Stimulated activated CD8-positive, alpha-beta memory T cell treated with anti-CD3 and anti-CD28 coated beads, Interleukin-2, amount 100 ng/mL, for 1 hour (primary cell): ENCODE measurements around the gene KLK12.

Source experiments
- DNase-seq, 2 donors: peaks; one replicate each; pipeline ENCODE4 v3.0.0-alpha.2; 2020; ENCODE audit warnings: low read depth in 2 of 2

The KLK12 gene

DNA sequence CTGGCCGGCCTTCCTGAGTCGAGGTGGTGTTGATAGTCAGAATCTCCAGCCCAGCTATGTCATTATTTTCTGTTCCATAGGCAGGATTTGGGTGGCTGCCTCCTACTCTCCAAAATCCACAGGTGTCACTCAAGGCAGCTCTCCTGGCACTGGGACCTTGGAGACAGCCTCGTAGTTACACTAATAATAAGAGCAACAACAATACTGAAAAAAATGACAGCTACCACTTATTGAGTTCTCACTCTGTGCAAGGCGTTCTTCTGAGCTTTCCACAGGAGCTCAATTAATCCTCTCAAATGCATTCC, 12.2 kb upstream of the KLK12 start:
- DNase-seq, result no peak

DNA sequence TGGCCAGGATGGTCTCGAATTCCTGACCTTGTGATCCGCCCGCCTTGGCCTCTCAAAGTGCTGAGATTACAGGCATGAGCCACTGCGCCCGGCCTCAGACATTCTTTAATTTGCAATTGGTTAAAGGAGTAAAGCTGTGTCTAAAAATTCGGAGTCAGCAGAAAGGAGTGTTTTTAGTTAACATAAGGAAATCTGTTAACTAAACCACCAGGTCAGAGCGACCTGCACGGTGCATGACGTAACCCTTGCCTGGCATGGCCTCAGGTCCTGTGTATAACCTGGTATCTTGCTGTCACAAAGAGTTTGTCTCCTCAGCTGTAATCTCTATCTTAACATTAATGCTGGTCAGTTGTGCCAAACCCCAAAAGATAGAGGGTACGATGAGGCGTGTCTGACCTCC, 9.5 kb upstream of the KLK12 start:
- DNase-seq, result no peak

GRCh38 chr19:51043497-51043896, 8.7 kb upstream of the KLK12 start:
- DNase-seq, result no peak

DNA sequence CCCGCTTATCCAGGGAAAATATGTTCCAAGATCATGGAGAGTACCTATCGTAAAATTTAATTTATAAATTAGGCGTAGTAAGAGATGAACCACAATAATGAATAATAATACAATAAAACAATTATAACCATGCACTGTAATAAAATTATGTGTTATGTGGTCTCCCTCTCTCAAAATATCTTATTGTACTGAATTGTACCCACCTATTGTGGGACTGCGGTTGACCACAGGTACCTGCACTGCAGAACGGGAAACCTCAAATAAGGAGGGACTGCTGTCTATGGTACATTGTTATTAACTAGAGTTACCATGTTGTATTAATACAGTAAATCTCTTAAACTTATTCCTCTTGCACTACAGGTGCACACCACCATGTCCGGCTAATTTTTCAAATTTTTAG, 5.3 kb upstream of the KLK12 start:
- no peak for DNase-seq

GRCh38 chr19:51036519-51036918, 1.7 kb upstream of the KLK12 start:
- DNase-seq, result no peak

- no peak for DNase-seq
Observed at GRCh38 chr19:51031880-51032225, 2.9 kb downstream of the KLK12 start.

DNA sequence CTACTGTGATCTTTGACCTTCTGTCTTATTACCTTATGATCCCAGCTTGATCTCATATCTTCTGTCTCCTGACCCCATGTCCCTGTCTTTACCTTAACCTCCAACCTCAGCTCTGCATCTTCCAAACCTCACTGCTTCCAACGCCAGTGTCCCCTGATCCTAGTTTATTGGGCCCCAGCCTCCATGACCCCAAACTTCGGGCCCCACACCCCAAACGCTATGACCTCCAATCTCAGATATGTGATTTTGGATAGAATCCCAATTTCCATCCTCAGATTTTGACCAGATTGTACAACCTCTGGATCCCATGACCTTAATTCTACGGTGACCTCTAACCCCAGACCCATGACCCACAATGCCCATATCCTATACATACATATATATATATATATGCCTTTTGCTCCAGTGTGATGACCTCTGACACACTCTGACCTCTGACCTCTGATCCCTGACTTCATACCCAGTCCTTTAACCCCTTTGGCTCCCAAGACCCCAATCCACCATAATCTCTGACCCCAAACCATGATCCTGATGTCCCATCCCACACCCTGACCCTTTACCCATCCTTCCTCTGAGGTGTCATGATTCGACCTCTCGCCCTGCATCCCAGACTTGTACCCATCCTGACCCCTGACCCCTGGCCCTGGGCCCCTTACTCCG, 3.5 kb downstream of the KLK12 start:
- no peak for DNase-seq

- no peak for DNase-seq
Observed at GRCh38 chr19:51030631-51031030, 4.2 kb downstream of the KLK12 start.

DNA sequence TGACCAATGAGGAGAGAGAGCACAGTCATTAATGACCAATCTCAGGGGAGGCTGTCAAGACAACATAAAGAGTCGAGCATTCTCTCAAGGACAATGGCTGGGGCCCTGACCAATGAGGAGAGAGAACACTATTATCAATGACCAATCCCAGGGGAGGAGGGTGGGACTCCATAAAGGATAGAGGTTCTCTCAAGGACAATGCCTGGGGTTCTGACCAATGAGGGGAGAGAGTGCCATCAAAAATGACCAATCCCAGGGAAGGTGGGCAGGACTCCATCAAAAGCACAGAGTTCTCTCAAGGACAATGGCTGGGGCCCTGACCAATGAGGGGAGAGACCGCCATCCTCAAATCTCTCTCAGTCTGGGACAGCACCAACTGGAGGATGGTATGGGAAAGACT, 5.1 kb downstream of the KLK12 start:
- no peak for DNase-seq

DNA sequence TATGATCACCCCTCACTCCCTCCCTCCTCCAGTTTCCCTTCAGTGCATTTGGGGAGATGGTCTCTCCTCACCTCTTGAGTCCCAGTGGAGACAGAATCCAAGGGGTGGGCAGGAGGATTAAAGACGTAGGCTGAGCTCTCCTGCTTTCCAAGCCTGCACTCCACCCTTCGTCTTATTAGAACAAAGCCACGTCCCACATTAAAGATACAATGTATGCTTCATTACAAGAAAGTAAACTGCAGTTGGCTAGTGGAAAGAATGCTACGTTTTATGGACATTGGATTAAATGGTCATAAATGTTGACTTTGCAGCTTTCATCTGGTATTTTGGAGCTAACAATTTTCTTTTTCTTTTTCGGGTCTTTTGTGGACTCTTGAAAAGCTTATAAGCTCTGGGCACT, 6.9 kb downstream of the KLK12 start:
- no peak for DNase-seq

DNA sequence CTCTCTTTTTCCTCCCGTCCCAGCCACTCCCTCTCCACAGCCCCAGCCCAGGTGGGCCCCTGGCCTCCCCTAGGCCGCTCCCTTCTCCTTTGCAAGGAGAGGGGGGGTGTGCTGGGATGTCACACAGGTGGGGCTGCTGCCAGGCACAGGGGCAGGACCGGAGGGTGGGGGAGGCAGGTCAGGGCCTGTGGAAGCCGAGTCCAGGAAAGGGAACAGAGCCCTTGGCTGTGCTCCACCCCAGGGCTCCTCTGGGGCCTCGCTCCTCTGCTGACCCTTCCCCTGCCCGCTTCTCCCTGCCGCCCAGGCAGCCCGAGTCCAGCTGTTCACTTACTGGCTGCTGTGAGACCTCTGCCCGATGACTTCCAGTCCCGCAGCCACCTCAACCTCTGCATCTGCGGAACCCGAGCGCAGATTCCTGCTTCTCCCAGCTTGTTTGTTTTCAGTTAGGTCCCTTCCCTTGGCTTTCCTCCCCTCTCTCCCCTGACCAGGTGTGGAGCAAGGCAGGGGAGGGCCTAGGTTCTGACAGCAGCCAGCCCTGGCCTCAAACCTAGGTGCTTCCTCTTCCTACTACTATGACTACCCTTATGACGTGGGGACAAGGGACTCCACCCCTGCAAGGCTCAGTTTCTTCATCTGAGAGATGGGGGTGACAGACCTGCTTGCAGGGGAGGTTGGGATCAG, 7.5 kb downstream of the KLK12 start:
- no peak for DNase-seq

GRCh38 chr19:51026554-51026831, 8.3 kb downstream of the KLK12 start, which contains the start of gene KLK11:
KLK11 (minus strand) TSS chr19:51026616; CDS start chr19:51025631, 985 bp downstream.
- DNase-seq, result no peak

DNA sequence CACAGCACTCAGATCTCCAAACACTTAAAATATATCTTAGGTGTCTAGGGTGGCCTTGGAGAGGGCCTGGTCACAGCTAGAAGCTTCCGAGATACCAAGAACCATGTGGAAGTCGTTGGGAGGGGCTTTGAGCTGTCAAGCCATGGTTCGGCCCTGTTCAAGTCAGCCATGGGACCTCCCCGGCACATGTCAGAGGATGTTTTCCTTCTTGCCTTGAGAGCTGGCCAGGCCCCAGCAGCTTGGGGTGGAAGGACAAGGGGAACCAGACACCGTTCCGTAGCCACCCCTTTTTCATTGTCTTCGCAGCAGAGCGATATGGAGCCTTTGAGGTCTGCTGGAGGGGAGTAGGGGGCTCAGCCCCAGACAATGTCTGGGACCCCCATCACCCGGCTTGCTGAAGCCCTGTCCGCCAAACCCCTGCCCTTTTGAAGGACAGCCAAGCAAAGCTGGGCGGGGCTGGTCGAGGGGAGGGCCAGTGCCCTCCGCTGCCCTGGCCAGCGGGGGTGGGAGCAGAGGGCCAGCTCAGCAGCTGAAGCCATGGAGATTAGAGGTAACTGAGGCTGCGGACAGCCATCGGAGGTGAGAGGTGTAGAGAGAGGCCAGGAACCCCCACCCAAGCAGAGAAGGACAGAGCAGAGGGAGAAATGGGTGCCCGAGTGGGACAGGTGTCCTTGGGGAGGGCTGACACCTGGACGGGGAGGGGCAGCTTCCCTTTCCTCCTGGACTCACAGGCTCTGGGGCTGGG, 8.8 kb downstream of the KLK12 start:
- no peak for DNase-seq

DNA sequence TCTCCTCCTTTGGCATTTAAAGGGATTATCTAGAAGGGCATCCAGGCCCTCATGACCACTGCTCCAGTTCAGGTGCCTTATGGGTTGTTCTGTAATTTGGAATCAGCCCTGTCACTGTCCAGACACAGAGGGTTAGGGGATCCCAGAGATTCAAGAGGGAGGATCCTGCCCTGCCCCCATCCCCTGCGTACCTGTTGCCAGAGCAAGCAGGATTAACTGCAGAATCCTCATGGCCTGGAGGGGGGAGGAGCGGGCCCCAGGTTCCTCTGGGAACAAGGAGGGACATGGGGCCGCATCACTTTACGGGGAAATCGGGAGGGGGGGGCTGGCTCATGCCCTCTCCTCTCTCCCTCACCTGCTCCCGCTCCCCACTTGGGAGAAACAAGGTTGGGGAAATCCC, 9.4 kb downstream of the KLK12 start:
- DNase-seq, result no peak

- no peak for DNase-seq
Observed at GRCh38 chr19:51024924-51025323, 9.9 kb downstream of the KLK12 start.

DNA sequence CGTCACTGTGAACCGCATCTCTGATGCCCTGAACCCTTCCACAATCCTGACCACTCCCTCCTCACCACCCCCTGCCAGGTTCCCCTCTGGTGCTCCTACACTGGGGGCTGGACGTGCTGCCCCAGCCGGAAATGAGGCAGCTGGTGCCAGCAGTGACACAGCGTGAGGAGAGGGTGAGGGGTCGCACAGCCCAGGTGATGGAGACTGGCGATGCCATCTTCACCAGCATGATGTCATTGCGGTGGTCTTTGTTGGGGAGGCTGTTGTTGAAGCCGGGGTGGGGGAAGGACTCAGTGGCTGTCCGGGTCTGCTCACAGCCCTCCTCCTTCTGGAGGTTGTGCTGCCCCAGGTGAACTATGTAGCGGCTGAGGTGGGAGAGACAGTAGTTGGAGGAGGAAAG, 10.9 kb downstream of the KLK12 start:
- no peak for DNase-seq

DNA sequence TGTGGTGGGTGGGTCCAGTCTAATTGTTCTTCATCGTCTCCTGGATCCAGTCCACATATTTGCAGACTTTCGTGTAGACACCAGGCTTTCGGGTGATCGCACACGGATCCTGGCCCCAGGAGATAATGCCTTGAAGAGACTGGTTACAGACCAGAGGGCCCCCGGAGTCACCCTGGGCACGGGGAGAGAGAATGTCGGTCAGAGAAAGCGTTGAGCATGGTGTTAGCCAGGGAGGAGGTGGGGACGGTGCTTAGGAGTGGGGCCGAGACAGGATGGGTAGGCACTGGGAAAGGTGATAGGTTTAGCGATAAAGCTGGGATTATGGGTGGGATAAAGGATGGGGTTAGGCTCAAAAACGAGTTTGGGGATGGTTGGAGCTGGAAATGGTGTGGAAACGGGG, 12.3 kb downstream of the KLK12 start:
- DNase-seq, result no peak

GRCh38 chr19:51020988-51021651, 13.7 kb downstream of the KLK12 start:
- no peak for DNase-seq

- DNase-seq, result no peak
Observed at GRCh38 chr19:51019544-51019925, 15.3 kb downstream of the KLK12 start, which contains the start of gene KLK10. KLK10 (minus strand) TSS chr19:51019709; CDS start chr19:51019130, 579 bp downstream.

GRCh38 chr19:51018745-51019543, 15.9 kb downstream of the KLK12 start:
- no peak for DNase-seq

- peak; percentile 16 to 30 for DNase-seq
Observed at GRCh38 chr19:51016798-51017683, 17.8 kb downstream of the KLK12 start.
